ENCODE results near the gene LTN1. TPM values are rescaled to one million over a fixed set of nuclear protein-coding genes. Genes with fewer than 3 reads are reported as not detected.

The LTN1 gene
- total RNA-seq, 2 experiments from 2014 or later, result 23.5 to 25.9 TPM

Other genes with a start within 250 kb of the LTN1 start
- 1 to 10 TPM; 8.3 to 8.7 TPM for gene RWDD2B, start 26.5 kb upstream of the LTN1 start, total RNA-seq
- 10 to 100 TPM; 31.8 to 33.7 TPM for gene USP16, start 31.8 kb upstream of the LTN1 start, total RNA-seq
- gene CCT8, start 80.8 kb upstream of the LTN1 start, total RNA-seq, result 100 to 1,000 TPM; 243 to 246 TPM
- gene MAP3K7CL, start 137.8 kb upstream of the LTN1 start, total RNA-seq, result 1 to 10 TPM; 3.4 to 4.4 TPM

Data from activated CD8-positive, alpha-beta T cell treated with anti-CD3 and anti-CD28 coated beads, Interleukin-2, amount 10 ng/mL, durations not matched to agents 7 days and 5 days (primary cell).